MG63 (cell line): ENCODE results near the gene PPP1R12B. TPM values are rescaled to one million over a fixed set of nuclear protein-coding genes. Genes with fewer than 3 reads are reported as not detected.
"Not testable (repeated sequence)": the region's sequence is repeated elsewhere in the genome, so short reads cannot be mapped to it uniquely, and the experiment has no call there.

Source experiments
- DNase-seq: peaks from one replicate; pipeline ENCODE4 v3.0.0-alpha.2; 2020
- H3K27me3 ChIP-seq: fragments of 250-450 bp; sonication (Bioruptor Pico); 2 replicates; pipeline ENCODE4 v1.5.1; 2020; ENCODE audit warnings: mild to moderate bottlenecking, moderate library complexity
- H3K36me3 ChIP-seq: fragments of 250-450 bp; sonication (Bioruptor Pico); 2 replicates; pipeline ENCODE4 v1.5.1; 2020; ENCODE audit warnings: mild to moderate bottlenecking, moderate library complexity
- H3K4me3 ChIP-seq: fragments of 250-450 bp; sonication (Bioruptor Pico); 2 replicates; pipeline ENCODE4 v1.5.1; 2020; ENCODE audit warnings: mild to moderate bottlenecking, moderate library complexity
- H3K9me3 ChIP-seq: fragments of 250-450 bp; sonication (Bioruptor Pico); 2 replicates; pipeline ENCODE4 v1.5.1; 2020; ENCODE audit warnings: mild to moderate bottlenecking, moderate library complexity
- total RNA-seq: library from RNA; depleted of rRNA; stranded (reverse); fragments of >200 nt; shearing (Covaris generic); gene quantifications from 2 replicates; pipeline ENCODE4 v1.2.3, GENCODE V29; 2014; ENCODE audit warnings: low replicate concordance

PPP1R12B gene
- total RNA-seq, 1 experiment from 2014 or later: 15.4 TPM

DNA sequence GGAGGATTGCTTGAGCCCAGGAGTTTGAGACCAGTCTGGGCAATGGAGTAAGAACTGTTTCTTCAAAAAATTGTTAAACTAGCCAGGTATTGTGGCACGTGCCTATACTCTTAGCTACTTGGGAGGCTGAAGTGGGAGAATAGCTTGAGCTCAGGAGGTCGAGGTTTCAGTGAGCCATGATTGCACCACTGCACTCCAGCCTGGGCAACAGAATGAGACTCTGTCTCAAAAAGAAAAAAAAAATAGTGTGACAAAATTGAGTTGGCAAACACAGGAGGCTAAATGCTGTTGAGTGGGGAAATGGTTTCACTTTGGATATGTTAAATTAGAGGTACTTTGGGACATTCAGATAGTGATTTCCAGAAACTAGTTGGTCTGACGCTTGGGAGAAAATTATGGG is 197.9 kb downstream of the PPP1R12B start:
- not testable (repeated sequence) for H3K27me3 ChIP-seq, H3K4me3 ChIP-seq, DNase-seq, H3K36me3 ChIP-seq, H3K9me3 ChIP-seq

DNA sequence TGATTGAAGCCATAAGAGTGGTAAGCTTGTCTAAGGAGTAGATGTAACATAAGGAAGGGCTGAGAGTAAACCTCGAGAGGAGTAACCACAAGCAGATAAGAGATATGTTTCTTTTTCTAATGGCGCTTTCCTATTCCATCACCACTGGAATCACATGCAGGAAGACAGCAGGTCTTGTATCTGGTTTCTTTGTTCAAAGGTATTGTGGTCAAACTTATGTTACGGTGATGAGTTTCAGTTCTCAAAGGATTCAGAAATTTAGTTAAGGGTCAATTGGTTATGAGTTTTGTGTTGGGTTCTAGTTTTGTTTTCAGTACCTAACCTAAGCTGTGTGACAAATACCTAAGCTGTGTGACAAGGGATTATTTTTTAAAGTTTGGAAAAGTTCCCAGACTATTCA is 198.3 kb downstream of the PPP1R12B start:
- not testable (repeated sequence) for H3K4me3 ChIP-seq, H3K36me3 ChIP-seq, H3K27me3 ChIP-seq, DNase-seq, H3K9me3 ChIP-seq

DNA sequence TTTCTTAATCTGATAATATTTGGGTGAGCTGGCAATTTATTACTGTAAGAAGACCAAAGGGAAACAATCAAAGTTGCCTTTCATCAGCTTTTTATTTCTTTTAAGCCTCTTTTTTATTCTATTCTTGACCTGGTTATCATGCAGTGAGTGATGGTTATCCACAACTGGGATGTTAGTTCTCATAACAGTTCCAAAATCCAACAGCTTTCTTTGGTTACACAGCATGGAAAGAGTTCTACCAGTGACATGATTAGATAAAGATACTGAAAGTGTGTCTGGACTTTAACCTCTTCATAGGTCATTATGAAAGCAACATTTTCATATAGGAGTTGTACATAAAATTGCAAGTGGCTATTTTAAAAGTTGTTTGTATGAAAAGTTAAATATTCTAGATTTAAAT is 198.7 kb downstream of the PPP1R12B start:
- no peak for DNase-seq
- H3K4me3 ChIP-seq: no peak overlapping the region

DNA sequence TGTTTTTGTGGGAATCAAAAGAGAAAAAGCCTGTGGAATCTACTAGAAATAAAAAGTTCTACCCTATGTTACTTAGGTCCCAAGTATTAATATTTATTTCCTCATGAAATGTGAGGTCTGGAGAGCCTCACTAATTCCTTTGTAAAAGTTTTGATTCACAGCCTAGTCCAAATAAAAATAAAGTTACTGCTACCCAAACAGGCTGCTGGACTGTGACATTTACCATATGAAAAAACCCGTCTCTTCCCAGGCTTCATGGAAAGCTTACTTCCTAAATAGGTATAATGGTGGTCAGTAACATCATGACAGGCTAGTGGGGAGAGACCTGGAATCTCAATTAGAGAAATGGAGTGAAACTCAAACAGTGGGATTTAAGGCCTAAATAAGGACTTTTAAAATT is 201.6 kb downstream of the PPP1R12B start:
- not testable (repeated sequence) for H3K4me3 ChIP-seq, H3K36me3 ChIP-seq, H3K27me3 ChIP-seq, H3K9me3 ChIP-seq, DNase-seq

More for the DNA sequence above, 198.7 kb downstream of the PPP1R12B start:
- Histone ChIP-seq H3K36me3 (no peaks in the 10 kb centered on the region), H3K9me3 (no peaks in the 10 kb centered on the region), H3K27me3 (no peaks in the 10 kb centered on the region)

DNA sequence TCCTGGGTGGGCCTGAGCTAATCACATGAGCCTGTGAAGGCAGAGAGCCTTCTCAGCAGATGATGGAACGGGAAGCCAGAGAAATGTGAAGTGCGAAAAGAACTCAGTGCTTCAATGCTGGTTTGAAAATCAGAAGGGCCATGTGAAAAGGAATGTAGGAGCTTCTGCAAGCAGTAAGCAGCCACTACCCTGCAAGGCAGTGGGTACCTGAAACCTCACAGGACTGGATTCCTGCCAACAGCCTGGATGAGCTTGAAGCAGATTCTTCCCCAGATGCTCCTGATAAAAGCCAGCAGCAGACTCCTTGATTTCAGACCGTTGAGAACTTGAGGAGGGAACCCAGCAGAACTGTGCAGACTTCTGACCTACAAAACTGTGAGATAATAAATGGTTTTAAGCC is 203.2 kb downstream of the PPP1R12B start:
- H3K4me3 ChIP-seq: no peak overlapping the region
- H3K27me3 ChIP-seq: no peaks in the 10 kb centered on the region
- no peaks in the 10 kb centered on the region for H3K36me3 ChIP-seq
- DNase-seq: no peak
- H3K9me3 ChIP-seq: no peaks in the 10 kb centered on the region

DNA sequence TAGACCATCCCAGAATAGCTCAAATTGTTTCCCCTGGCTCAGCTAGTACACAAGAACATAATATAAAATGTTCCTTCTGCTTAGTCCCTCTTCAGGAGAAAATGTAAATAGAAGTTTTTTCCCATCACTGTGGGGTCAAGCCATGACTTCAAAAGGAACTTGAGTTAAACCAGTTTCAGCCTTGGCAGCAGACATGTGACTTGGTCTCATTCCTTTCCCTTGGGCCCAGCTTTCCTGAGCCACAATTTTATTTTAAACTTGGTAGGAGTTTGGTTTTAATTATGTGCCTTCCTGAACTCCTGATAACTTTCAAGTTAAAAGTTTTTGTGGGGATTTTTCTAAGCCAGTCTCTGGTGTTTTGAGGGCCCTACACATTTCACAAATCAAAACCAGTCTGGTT is 204.1 kb downstream of the PPP1R12B start:
- H3K9me3 ChIP-seq, H3K36me3 ChIP-seq, H3K4me3 ChIP-seq, H3K27me3 ChIP-seq, DNase-seq: not testable (repeated sequence)

DNA sequence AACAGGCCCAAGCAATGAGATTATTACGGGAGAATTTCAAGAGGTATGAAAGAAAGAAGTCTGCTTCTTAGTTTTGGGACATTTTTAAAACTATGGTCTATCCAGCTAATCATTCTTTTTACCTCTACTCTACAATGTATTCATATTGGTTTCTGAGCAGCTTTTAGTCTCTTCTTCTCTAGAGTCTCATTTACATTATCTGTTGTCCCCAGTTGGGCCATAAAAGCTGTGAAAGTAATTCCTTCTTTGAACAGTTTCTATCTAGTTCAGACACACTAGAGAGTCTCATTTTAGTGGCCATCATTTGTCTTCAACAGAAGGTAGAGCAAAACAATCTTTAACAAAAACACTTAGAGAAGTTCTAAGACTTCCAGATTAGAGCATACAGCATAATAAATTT is 204.6 kb downstream of the PPP1R12B start:
- H3K27me3 ChIP-seq, H3K4me3 ChIP-seq, DNase-seq, H3K36me3 ChIP-seq, H3K9me3 ChIP-seq: not testable (repeated sequence)

DNA sequence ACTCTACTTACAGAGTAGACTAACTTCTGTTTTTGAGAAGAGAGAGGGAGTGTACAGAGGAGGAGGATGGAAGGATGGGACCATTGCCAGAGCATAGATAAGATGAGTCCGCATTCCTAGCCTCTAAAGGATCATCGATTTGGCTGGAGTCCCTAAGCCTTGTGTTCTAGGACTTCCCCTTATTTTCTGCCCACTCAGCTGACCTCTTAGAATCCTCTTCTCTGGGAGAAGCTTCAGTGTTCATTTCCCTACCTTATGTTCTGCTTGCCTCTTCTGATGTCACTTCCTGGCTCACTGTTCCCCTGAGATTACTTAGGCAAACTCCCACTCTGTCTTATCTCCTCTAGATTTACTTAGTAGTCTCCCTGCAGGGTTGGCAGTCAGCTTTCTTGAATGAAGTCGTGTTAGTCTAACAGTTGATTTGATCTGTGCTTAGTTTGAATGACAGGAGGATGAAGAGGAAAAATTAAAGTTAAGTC is 205.1 kb downstream of the PPP1R12B start:
- Histone ChIP-seq H3K9me3 (no peaks in the 10 kb centered on the region), H3K27me3 (no peaks in the 10 kb centered on the region), H3K36me3 (no peaks in the 10 kb centered on the region), H3K4me3 (no peak overlapping the region)
- DNase-seq: peak; percentile 57

DNA sequence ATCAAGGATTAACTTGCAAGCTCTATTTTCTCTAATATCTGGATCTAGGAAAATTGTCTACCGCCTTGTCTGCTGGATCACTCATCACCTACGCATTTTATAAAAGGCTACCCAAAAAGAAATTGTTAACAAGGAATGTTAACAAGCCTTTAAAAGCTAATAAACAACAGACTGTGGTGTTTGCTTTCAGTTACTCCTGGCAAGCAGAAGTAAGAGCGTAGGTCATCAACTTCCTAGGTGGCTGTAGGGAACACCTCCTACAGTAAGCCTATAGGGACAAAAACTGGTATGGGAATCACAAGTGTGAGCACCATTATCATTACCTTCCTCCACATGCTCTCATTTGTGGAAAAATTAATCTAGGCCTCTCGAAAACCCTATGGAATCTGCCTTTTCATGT is 206.1 kb downstream of the PPP1R12B start:
- H3K27me3 ChIP-seq, H3K4me3 ChIP-seq, H3K9me3 ChIP-seq, H3K36me3 ChIP-seq, DNase-seq: not testable (repeated sequence)

DNA sequence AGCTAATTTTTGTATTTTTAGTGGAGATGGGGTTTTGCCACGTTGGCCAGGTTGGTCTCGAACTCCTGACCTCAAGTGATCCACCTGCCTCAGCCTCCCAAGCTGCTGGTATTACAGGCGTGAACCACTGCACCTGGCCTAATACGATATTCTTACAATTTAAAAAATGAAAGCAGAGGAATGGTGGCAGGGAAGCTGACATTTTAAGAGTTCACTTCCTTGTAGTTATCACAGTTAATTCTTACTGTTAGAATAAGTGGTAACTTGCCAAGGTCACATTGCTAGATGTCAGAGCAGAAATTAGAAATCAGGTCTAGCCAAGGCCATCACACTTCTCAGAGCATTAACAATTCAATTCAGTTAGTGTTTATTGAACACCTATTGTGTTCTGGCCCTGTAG is 207.5 kb downstream of the PPP1R12B start:
- not testable (repeated sequence) for H3K9me3 ChIP-seq, H3K4me3 ChIP-seq, H3K27me3 ChIP-seq, H3K36me3 ChIP-seq, DNase-seq

DNA sequence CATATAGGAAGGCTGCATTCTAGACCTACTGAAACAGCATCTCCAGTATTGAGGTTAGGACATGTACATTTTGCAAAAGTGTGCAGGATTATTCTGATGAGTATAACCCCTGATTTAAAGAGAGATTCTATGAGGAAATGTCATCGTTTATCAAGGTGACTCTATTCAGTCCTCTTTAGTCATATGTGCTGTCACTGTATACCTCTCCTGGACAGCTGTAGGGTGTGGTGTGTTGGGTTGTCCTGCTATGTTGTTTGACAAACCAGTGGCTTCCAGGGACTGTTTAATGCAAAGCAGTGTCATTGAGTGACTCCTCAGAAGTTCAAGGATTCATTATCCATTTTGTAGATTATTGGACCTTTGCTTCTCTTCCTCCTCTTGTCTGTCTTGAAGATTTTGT is 209.2 kb downstream of the PPP1R12B start:
- not testable (repeated sequence) for H3K4me3 ChIP-seq, DNase-seq, H3K36me3 ChIP-seq, H3K9me3 ChIP-seq, H3K27me3 ChIP-seq

DNA sequence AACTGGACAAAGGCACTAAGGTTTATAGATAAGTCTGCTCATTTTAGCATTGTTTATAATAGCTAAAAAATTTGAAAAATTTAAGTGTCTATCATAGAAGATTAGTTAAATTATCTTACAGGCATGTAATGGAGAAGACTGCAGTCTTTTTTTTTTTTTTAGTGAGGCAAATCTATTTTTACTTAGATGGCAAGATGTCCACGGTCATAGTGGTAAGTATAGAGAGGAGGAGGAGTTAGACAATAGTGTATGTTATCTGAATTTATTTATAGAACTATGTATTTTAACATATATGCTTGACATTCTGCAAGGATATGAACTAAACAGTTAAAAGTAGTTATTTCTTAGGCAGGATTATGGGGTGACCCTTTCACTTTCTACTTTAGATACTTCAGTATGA is 212.7 kb downstream of the PPP1R12B start:
- Histone ChIP-seq H3K27me3 (no peaks in the 10 kb centered on the region), H3K36me3 (peaks cover 5% of the 10 kb centered on the region), H3K9me3 (no peaks in the 10 kb centered on the region), H3K4me3 (no peak overlapping the region)
- no peak for DNase-seq

DNA sequence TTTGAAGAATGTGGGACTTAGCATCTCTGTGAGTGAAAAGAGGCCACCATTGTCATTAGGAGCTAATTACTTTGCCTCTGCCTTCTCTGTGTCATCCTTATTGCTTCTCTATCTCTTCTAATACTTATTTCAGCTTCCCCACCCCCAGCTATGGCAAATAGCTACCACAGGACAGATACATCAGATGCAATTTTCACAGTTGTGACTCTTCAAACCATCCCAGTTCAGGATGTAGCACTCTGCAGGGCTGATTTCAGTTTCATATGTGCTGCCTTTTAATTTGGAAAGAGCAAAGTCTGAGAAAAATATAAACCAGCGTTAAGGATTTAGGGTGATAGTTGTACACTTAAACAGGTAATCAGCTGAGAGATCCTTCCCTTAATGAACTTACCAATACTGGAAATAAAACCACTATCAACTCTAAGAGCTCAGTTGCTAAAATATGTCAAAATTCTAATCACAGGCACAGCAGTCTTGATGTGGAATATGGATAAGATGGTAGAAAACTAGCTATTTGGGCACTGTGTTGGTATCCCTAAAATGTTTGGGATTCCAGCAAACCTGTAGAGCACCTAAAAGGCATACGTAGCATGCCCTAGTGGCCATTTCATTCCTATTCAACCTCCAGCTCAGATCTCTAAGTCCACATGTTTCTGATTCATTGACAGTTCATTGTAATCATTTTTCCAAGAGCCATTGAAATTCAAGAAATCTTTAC is 213.4 kb downstream of the PPP1R12B start:
- H3K27me3 ChIP-seq: no peaks in the 10 kb centered on the region
- DNase-seq: no peak
- no peak overlapping the region for H3K4me3 ChIP-seq
- H3K36me3 ChIP-seq: peaks cover 7% of the 10 kb centered on the region
- no peaks in the 10 kb centered on the region for H3K9me3 ChIP-seq

DNA sequence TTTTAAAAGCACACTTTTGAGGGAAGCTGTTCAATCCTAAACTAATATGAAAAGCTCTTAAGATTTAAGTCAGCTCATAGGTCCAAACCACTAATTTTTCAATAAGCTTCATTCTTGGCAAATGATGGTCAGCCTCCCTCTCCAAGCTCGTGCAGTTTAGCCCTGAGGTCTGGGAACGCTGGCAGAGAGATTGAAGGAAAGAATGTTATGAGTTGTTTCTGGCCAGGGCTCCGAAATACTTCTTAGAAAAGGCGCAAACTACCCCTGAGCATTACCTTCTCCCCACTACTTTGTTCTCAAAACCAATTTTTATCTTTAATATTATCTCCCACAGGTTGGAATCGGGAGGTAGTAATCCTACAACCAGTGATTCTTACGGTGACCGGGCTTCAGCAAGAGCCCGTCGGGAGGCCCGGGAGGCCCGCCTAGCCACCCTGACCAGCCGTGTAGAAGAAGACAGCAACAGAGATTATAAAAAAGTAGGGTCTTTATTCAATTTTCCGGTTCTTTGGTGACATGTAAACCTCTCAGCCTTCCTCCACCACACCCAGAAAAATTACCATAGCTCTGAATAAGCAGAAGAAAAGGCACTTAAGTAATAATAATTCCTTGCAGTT is 214.1 kb downstream of the PPP1R12B start:
- DNase-seq: peak; percentile 82
- no peaks in the 10 kb centered on the region for H3K27me3 ChIP-seq
- no peaks in the 10 kb centered on the region for H3K9me3 ChIP-seq

DNA sequence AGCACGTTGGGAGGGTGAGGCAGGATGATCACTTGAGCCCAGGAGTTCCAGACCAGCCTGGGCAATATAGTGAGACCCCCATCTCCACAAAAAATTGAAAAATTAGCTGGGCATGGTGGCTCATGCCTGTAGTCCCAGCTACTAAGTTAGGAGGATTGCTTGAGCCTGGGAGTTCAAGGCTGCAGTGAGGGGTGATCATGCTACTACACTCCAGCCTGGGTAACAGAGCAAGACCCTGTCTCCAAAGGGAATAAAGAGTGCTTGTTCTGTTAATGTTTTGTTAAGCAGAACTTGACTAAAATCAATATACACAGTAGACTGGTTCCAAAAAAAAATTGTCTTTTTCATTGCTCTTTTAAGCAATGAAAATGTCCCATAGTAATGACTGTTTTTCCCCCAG is 215.3 kb downstream of the PPP1R12B start:
- Histone ChIP-seq H3K4me3 (no peak overlapping the region), H3K27me3 (no peaks in the 10 kb centered on the region), H3K36me3 (peaks cover 7% of the 10 kb centered on the region), H3K9me3 (no peaks in the 10 kb centered on the region)
- no peak for DNase-seq

More for the DNA sequence above, 214.1 kb downstream of the PPP1R12B start:
- peaks cover 7% of the 10 kb centered on the region for H3K36me3 ChIP-seq
- no peak overlapping the region for H3K4me3 ChIP-seq

DNA sequence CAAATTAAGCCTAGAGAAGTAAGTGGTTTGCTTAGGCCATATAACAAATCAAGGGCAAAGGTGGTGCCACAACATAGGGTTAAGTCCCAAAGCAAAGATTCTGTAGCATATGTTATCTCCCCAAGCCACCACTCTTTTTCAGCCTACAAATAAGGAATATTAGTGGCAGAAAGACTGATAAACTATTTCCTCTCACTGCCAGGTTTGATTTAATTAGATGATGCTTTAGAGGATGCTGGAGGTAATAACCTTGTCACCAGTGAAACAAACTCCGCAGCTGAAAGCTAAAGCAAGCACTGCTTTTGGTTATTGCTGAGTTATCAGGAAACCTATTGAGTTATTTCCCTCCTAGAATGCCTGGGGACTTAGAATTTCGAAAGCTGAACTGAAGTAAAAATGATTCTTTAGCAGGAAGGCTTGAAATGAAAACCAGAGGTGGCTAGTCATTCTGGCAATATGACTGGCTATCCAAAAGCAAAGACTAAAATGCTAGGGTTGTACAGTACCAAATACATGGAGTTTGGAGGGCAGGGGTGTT is 216.5 kb downstream of the PPP1R12B start:
- Histone ChIP-seq H3K27me3 (no peaks in the 10 kb centered on the region), H3K36me3 (peaks cover 7% of the 10 kb centered on the region), H3K9me3 (no peaks in the 10 kb centered on the region), H3K4me3 (no peak overlapping the region)
- no peak for DNase-seq

DNA sequence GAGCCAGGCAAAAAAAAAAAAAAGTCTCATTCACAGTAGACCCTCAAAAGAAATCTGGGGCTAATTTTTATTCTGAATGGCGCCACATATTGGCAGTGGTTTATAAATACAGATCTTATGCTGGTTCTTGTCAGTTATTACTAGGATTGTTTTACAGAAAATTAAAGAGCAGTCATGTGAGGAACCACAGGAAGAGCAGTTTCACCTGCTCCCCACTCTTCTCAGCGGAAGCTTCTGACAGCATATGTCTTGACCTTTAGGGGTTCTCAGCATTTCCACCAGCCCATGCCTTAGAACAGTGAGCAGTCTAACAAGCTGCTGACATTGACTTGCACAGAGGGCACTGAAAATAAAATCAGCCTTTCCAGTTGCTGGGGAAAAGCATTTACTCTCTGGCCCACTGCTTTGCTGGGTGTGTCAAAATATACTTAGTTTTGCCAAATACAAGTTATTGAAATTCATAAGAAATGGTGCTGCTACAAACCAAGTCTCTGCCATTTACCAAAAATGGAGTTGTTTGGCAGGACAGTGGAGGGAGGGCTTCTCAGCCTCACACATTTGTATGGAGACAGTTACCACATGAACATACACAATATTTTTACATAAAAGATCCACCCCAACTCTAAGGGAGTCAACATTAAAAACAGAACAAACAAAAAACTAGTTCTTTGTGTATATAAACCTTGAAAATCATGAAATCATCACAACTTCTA is 217.5 kb downstream of the PPP1R12B start:
- peaks cover 7% of the 10 kb centered on the region for H3K36me3 ChIP-seq
- H3K4me3 ChIP-seq: no peak overlapping the region
- no peak for DNase-seq
- H3K9me3 ChIP-seq: no peaks in the 10 kb centered on the region
- no peaks in the 10 kb centered on the region for H3K27me3 ChIP-seq
